A549 (cell line): ENCODE data around the gene UBL7.

ENCODE experiments used
- BHLHE40 ChIP-seq: IDR thresholded peaks from 2 replicates; pipeline ENCODE4 v1.6.1; 2012; ENCODE audit warnings: low read depth, low read length, inconsistent platforms
- CTCF ChIP-seq: fragments of >200 bp; sonication (Bioruptor Twin); formaldehyde crosslinking; IDR thresholded peaks from 3 replicates; pipeline ENCODE4 v1.5.1; 2016
- EP300 ChIP-seq, 2 experiments: fragments of >200 bp; sonication (Bioruptor Twin); formaldehyde crosslinking; IDR thresholded peaks; 2 replicates in 1 of 2; 3 replicates in 1 of 2; pipeline ENCODE4 v1.6.1; 2016 to 2017
- HOXB13 ChIP-seq: fragments of 250-450 bp; sonication (Bioruptor Pico); IDR thresholded peaks from 2 replicates; pipeline ENCODE4 v1.5.0; 2020; ENCODE audit warnings: low read depth, mild to moderate bottlenecking, moderate library complexity
- USF2 ChIP-seq: fragments of 450-650 bp; IDR thresholded peaks from 2 replicates; pipeline ENCODE4 v1.6.1; 2014; ENCODE audit warnings: antibody characterized with exemption
- ZFP36 ChIP-seq: fragments of 450-650 bp; IDR thresholded peaks from 2 replicates; pipeline ENCODE4 v1.6.1; 2014; ENCODE audit warnings: borderline replicate concordance; ENCODE audit not compliant: partially characterized antibody
- ZNF302 ChIP-seq: fragments of 250-450 bp; sonication (Bioruptor Pico); IDR thresholded peaks from 2 replicates; pipeline ENCODE4 v1.9.0; 2021; ENCODE audit warnings: inconsistent platforms, mild to moderate bottlenecking, moderate library complexity

GRCh38 chr15:74400915-74401757 lies 59.8 kb downstream of the UBL7 start:
- TF ChIP-seq USF2 (no peak), CTCF (no peak), HOXB13 (CRISPR knock-in tag) (no peak), ZFP36 (no peak), ZNF302 (CRISPR knock-in tag) (no peak), BHLHE40 (no peak), EP300 (IDR thresholded peaks at IDR 0.05) (no peak)
